SKM-1 treated with dmso at 0.1 percent for 144 hours (cell line): ENCODE measurements around the gene MIGA2.

Experiments used
- DNase-seq: peaks from one replicate; lab custom pipeline; 2025; ENCODE audit not compliant: unreplicated experiment; lab: John Stamatoyannopoulos, UW

Gene MIGA2

DNA sequence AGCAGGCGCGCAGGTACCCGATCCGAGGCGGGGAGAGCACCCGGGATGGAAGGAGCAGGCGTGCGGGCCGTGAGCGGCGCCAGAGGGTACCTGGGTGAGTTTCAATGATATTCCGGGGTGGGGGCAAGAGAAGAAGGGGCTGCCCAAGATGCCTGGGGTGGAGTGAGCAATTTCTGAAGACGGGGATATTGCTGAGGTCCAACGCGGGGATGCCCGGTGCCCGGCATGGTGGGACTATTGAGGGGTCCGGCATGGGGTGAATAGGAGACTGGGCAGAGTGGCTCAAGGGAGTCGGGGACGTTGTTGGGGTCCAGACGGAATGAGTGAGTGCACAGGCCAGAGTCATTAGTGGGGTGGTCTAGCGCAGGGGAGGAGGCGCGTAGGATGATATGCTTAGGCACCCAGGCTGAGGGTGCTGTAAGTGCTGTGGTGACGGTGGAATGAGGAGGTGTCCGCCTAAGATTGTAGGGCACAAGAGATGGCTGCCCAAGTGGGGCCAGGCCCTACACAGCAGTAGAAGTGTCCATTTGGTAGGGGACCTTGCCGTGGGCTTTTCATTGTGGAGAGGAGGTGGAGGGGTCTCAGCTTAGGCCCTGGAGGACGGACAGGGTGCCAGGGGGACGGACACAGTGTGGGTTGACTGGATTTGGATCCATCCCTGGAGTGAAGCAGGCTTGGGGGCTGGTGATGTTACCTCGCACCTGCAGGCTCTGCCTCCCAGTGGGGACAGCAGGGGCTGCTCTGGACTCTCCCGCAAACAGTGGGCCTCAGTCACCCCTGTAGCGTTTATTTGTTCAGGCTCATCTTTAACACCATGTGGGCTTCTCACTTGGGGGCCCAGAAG, 719 bp downstream of the MIGA2 start:
- no peak for DNase-seq

GRCh38 chr9:129037767-129038098, 1.3 kb downstream of the MIGA2 start:
- no peak for DNase-seq

DNA sequence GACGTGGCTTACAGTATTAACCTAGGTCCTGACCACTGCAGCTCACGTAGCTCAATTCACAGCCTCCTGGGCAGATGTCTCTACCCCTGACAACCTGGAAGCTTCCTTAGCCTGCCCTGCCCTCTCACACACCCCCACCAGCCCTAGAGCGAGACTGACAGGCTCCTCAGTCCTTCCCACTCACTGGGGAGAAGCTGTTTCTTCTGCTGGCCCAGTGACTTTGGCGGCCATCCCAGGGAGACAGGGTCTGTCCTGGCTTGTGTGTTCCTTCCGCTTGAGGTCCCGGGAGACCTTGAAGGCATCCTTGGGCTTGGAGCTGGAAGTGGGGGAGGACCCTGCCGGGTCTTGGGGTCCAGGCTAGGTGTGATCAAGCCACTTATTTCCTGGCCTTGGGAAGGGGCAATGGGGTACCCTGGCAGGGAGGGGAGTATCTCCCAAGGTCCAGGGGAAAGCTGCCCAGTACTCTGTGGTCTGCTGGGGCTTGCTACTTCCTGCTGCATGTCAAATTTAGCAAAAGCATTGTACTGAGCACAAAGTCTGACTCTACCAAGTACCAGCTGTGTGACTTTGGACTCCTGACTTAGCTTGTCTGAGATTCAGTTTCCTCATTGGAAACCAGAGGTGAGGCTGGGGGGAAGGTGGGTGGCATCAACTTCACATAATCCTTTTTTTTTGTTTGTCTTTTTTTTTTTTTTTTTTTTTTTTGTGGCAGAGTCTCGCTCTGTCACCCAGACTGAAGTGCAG, 1.9 kb downstream of the MIGA2 start:
- no peak for DNase-seq

GRCh38 chr9:129040113-129040643, 3.8 kb downstream of the MIGA2 start:
- DNase-seq: no peak

DNA sequence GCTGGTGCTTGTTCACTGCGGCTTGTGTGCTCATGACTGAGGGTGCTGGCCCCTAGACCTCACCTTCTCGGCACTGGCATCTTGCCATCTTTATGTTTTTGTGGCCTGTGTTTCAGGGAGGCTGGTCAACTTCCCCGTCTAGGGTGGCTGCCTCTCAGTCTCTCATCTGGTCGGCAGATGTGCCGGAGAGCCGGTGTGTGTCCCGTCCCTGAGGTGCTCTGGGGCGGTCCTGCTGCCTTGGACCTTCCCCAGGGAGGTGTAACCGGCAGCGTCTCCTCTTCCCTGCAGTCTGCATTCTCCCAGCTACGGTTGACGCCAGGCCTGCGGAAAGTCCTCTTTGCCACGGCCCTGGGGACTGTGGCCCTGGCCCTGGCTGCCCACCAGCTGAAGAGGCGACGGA, 5.6 kb downstream of the MIGA2 start:
- no peak for DNase-seq

DNA sequence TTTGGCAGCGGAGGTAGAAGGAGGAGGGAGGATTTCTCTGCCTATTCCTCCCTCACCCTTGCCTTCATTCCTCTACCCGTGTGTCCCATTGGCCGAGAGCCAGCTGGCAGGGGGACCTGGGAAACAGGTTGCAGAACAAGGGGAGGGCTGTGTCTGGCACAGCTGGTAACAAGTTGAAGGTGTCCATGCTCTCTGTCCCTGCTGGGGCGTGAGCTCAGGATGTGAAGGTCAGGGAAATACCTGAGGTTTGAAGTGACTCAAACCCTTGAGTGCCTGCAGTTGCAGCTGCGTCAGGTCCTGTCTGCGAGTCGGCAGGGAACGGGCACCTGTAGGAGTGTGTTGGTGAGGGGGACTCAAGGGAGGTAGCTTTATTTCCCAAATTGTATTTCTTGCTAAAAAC, 16.2 kb downstream of the MIGA2 start:
- DNase-seq: no peak

- DNase-seq: no peak
Measured at GRCh38 chr9:129053020-129053419, 16.6 kb downstream of the MIGA2 start.

- no peak for DNase-seq
Measured at GRCh38 chr9:129054163-129054851, 17.9 kb downstream of the MIGA2 start.

DNA sequence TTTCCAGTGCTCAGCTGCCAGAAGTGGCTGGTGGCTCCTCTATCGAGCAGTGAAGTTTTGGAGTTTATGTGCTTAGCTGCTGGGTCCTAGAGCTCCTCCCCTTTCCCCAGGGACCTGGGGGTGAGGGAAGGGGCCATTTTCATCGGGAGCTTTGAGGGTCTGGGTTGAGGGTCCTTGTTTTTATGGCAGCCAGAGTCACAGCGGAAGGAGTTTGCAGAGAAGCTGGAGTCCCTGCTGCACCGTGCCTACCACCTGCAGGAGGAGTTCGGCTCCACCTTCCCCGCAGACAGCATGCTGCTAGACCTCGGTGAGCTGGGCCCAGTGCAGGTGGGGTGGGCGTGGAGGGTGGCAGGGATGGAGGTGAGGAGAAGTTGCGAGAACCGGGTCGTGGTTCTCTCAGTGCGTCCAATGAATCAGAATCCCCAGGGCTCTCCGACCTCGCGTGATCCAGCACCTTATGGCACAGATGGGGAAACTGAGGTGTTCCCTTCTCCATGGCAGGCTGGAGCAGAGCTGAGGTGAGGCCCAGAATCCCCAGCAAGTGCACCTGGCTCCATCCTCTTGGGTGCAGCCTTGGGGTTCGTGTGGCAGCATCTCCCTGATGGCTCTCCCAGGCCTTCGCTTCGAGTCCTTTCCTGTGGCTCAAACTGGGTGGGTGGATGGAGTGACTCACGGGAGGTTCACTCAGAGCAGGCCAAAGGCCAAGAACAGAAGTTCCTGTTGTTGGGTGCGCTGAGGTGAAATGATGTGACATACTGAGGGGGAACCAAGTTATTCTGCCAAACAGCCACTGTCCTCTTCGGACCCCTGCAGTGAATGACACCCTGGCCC, 22.8 kb downstream of the MIGA2 start:
- peak; percentile 21 for DNase-seq

DNA sequence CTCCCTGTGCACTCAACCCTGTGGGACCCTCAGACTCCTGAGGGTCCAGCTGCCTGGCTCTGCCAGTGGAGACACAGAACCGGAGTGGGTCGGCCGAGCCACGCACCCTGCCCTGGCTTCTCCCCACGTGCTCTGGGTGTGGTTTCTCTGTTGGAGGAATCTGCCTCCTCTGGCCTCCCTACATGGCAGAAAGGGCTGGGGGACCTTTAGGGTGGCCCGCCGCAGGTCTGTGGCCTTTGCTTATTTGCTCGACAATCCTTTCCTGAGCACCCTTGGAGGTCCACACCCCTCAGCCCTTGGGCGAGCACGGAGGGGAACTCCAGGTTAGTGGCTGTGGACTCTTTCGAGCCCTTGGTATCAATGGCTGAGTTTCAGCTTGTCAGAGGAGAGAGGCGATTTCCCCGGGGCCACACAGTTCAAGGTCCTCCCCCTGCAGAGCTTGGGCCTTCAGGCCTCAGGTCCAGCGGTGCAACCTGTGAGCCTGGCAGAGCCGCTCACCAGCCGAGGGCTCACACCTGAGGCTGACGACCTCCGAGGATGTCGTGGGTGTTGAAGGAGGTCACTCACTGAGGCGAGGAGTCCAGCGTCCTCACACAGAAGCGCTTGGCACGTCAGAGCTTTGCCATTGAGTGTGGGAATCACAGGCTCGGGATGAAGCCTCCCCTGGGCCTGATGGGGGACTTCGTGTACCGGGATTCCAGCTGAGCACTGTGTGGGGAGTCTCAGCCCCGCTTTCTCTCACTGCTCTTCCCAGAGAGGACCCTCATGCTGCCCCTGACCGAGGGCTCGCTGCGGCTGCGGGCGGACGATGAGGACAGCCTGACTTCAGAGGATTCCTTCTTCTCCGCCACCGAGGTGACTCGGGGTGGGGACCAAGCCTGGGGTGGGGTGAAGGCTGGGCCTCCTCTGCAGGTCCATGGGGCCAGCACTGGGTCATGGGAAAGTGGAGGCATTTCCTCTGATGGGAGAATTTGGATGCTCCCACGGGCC, 23.7 kb downstream of the MIGA2 start:
- DNase-seq: no peak

GRCh38 chr9:129060991-129061390, 24.6 kb downstream of the MIGA2 start:
- no peak for DNase-seq

DNA sequence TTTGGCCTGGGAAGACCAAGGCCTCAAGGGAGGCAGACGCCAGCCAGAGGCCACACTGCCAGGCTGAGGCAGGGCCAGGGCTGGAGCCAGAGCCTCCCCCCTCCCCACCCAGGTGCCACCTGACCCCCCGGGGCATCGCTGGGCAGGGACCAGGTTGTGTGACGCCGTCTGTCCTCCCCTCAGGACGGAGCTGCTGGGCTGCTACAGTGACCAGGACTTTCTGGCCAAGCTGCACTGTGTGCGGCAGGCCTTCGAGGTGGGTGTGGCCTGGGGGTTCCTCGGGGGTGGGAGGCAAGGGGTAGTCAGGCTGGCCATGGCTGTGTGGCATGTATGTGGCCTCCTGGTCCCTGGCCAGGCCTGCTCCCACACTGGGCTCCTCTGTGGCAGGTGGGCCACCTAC, 26.6 kb downstream of the MIGA2 start:
- DNase-seq: no peak

DNA sequence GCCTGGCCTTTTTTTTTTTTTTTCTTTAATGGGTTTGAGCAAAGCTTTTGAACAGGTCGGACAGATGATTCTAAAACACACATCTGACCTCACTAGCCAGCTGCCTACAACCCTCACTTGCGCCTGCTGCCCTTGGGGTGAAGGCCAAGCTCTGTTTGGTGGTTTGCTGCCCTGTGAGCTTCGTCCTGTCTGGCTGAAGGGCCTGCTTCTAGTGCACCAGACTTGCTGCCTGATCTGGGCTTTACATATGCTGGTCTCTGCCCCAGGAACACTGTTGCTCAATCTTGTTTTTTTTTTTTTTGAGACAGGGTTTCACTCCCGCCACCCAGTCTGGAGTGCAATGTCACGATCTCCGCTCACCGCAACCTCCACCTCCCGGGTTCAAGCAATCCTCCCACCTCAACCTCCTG, 28.1 kb downstream of the MIGA2 start:
- no peak for DNase-seq

- DNase-seq: no peak
Measured at GRCh38 chr9:129068110-129068509, 31.7 kb downstream of the MIGA2 start.

DNA sequence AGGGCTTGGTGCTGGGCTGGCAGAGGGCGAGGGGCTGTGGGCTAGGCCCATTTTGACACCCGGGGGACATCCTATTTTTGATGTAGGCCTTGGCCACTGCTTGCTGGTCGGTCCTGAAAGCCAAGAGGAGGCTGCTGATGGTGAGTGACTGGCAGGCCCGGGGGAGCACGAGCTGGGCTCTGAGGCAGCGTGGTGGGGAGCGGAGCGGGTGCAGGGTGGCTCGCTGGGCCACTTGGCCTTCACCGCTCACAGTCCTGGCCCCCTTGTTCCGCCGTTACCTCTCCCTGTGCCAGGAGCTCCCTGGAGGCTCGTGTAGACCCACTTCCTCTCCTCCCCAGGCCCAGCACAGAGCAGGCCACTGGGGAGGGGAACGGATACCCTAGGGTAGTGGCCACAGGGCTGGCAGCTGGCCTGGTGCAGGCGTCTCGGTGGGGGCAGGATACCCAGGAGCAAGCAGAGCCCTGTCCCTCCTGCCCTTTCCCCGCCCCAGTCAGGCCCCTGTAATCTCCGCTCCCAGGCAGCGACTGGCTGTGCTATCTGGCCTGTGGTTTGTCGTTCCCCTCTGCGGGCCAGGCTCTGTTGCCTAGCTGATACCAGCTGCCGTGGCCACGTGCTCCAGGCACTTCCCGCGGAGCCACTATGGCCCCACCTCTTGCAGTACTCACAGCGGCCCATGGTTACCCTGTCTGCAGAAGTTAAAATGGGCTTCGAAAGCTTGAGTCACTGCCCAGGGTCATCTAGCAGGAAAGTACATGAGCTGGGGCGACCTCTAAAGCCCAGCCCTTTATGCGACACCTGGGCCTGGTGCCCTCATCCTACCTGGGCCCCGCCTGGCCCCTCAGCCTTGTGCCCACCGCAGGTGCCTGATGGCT, 32.8 kb downstream of the MIGA2 start:
- no peak for DNase-seq

GRCh38 chr9:129069862-129070641, 33.6 kb downstream of the MIGA2 start:
- no peak for DNase-seq

GRCh38 chr9:129070696-129071525, 34.5 kb downstream of the MIGA2 start:
- no peak for DNase-seq
